NCI-H1092 (cell line): ENCODE measurements around the gene FFAR1.

Experiments used
- DNase-seq: peaks from one replicate; lab custom pipeline; 2025; lab: John Stamatoyannopoulos, UW

FFAR1 gene

DNA sequence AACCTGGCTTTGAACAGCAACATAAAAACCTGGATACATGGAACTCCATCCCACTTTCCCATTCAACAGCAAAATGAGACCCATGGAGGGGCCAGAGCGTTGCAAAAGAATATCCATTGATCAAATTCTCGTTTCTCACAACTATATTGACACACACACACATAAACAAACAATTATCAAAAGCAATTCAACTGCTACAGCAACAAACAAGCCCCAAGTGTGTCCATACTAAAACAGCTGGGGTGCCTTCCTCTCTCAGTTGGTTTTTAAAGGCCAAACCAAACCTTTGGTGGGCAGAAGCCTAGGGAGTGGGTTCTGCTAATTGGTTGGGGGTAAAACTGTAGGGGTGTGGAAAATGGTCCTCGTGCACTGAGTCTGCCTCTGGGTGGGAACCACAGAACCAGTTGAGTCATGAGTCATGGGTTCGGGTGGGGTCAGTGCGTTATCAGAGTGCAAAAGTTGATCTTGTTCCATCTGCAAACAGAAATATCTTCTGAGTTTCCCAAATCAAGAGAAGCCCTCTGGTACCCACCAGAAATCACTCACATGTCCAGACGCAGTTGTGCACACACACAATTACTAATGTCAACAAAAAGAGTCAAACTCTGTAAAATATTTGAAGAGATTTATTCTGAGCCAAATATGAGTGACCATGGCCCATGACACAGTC is 41.6 kb downstream of the FFAR1 start:
- DNase-seq: no peak

GRCh38 chr19:35392742-35393715 is 45.3 kb downstream of the FFAR1 start:
- DNase-seq: no peak

- DNase-seq: no peak
Measured at GRCh38 chr19:35395382-35396199, 47.9 kb downstream of the FFAR1 start.

DNA sequence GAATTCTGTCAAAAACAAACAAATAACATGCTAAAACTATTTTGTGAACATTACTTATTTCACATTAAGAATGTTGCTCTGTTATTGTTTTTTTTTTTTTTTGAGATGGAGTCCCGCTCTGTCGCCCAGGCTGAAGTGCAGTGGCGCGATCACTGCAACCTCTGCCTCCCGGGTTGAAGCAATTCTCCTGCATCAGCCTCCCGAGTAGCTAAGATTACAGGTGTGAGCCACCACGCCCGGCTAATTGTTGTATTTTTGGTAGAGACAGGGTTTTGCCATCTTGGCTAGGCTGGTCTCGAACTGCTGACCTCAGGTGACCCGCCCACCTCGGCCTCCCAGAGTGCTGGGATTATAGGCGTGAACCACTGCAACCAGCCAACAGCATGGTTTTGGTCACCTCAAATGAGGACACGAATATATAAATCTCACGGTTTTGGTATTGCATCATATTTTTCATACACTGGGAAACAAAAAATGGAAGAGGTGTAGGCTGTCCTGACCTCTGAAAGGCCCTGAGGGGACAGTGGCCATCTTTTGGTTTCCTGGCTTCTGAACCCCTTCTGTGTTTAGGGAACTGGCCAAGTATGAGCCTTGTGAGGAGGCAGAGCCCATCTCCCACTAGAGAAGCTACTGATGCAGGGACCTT is 48.7 kb downstream of the FFAR1 start:
- no peak for DNase-seq

GRCh38 chr19:35397064-35397463 is 49.4 kb downstream of the FFAR1 start:
- DNase-seq: no peak
